Panc1 (cell line): ENCODE measurements around the gene TBRG4. TPM values are rescaled to one million over a fixed set of nuclear protein-coding genes. Genes with fewer than 3 reads are reported as not detected.

ENCODE experiments used
- ATAC-seq: fragments of 200-7000 bp; cut with Tn5 transposase; 2 replicates; pipeline ENCODE4 v1.9.1; 2020; ENCODE audit warnings: mild to moderate bottlenecking, moderate library complexity
- BruUV-seq: library from RNA; stranded (reverse); fragments of 400-500 nt; replicated peaks from 2 replicates; lab custom pipeline; 2021; lab: Mats Ljungman, UMichigan
- CTCF ChIA-PET: fragments of 300-600 bp; sonication (Branson Sonifier 250); formaldehyde crosslinking; loops from one replicate; lab custom pipeline; 2022; ENCODE audit warnings: antibody characterized with exemption; lab: Charles Lee
- POLR2A ChIA-PET: fragments of 300-600 bp; sonication (Branson Sonifier 250); formaldehyde crosslinking; loops from one replicate; lab custom pipeline; 2022; ENCODE audit warnings: antibody characterized with exemption; lab: Charles Lee
- DNase-seq: peaks from one replicate; pipeline ENCODE4 v3.0.0-alpha.2; 2010; ENCODE audit warnings: low read depth, low spot score
- H3K27ac ChIP-seq: 2 replicates; pipeline ENCODE4 v1.5.1; 2011; ENCODE audit warnings: mild to moderate bottlenecking, low read length, inconsistent platforms
- H3K27me3 ChIP-seq: fragments of 200-500 bp; sonication (Bioruptor generic); 2 replicates; pipeline ENCODE4 v1.6.0; 2014; ENCODE audit warnings: low read length, inconsistent platforms; ENCODE audit not compliant: control insufficient read depth, insufficient read depth
- H3K36me3 ChIP-seq: fragments of 200-500 bp; sonication (Bioruptor generic); 2 replicates; pipeline ENCODE4 v1.5.1; 2014; ENCODE audit warnings: inconsistent platforms, mild to moderate bottlenecking, low read length, moderate library complexity; ENCODE audit not compliant: control insufficient read depth, insufficient read depth
- H3K4me1 ChIP-seq: 2 replicates; pipeline ENCODE4 v1.5.1; 2011; ENCODE audit warnings: inconsistent platforms, mild to moderate bottlenecking, low read length, moderate library complexity; ENCODE audit not compliant: control insufficient read depth, insufficient read depth
- H3K4me3 ChIP-seq, 2 experiments: 2 replicates each; pipeline ENCODE4 v1.5.1; 2011 to 2012; ENCODE audit warnings: low read depth in 2 of 2, low read length in 2 of 2, mild to moderate bottlenecking in 2 of 2, inconsistent platforms in 1 of 2, moderate library complexity in 1 of 2
- H3K9me3 ChIP-seq: fragments of 200-500 bp; sonication (Bioruptor generic); 2 replicates; pipeline ENCODE4 v1.5.1; 2014; ENCODE audit warnings: low read depth, mild to moderate bottlenecking, inconsistent platforms, low read length, moderate library complexity; ENCODE audit not compliant: control insufficient read depth, insufficient read depth
- CTCF ChIP-seq: fragments of 450-650 bp; IDR thresholded peaks from 2 replicates; pipeline ENCODE4 v1.5.1; 2017; ENCODE audit warnings: mild to moderate bottlenecking
- POLR2AphosphoS5 ChIP-seq: IDR thresholded peaks from 2 replicates; pipeline ENCODE4 v1.6.1; 2012; ENCODE audit warnings: mild to moderate bottlenecking, low read depth, low read length, moderate library complexity
- REST ChIP-seq, 2 experiments: IDR thresholded peaks; 2 replicates each; pipeline ENCODE4 v1.6.1; 2011 to 2012; ENCODE audit warnings: low read depth in 2 of 2, control low read depth in 1 of 2, low read length in 1 of 2, mild to moderate bottlenecking in 1 of 2, moderate library complexity in 1 of 2; ENCODE audit not compliant: insufficient read depth in 1 of 2
- SIN3A ChIP-seq: IDR thresholded peaks from 2 replicates; pipeline ENCODE4 v1.6.1; 2012; ENCODE audit warnings: low read depth, mild to moderate bottlenecking, low read length, moderate library complexity, borderline replicate concordance; ENCODE audit not compliant: insufficient read depth
- TCF7L2 ChIP-seq: IDR thresholded peaks from 2 replicates; pipeline ENCODE4 v1.6.1; 2011; ENCODE audit warnings: mild to moderate bottlenecking, low read depth, low read length, inconsistent platforms
- in situ Hi-C: cut with HindIII; loops from 2 replicates; pipeline ENCODE4 v1.10.0; 2016; ENCODE audit warnings: low sequenced_read_pairs, low pct_unique_long_range_greater_than_20kb
- intact Hi-C: fragments of 100-400 bp; cut with micrococcal nuclease; formaldehyde crosslinking; loops from one replicate; pipeline ENCODE4 v1.10.0; 2022; ENCODE audit not compliant: unreplicated experiment
- total RNA-seq: library from RNA; stranded (reverse); gene quantifications from one replicate; pipeline ENCODE4 v1.2.1, GENCODE V29; 2021; ENCODE audit not compliant: unreplicated experiment

Gene TBRG4
- total RNA-seq, 1 experiment from 2014 or later, result 149 TPM

GRCh38 chr7:45075355-45075644, 36.2 kb downstream of the TBRG4 start:
- Histone ChIP-seq H3K9me3 (no peaks in the 10 kb centered on the region), H3K36me3 (peaks cover 5% of the 10 kb centered on the region; the same call in 1 of the 2 replicates), H3K4me3 (no peak overlapping the region), H3K27me3 (no peaks in the 10 kb centered on the region), H3K4me1 (no peaks in the 10 kb centered on the region), H3K27ac (no peak overlapping the region)
- intact Hi-C loops (no loop called here), in situ Hi-C loops (no loop called here)
- BruUV-seq, result no TSS peak
- no peak for TF ChIP-seq TCF7L2
- TF ChIP-seq REST (IDR thresholded peaks at IDR 0.05; ENCODE audit: insufficient read depth in 1 of 2, low read depth in 2 of 2, low read length in 1 of 2), result no peak
- TF ChIP-seq CTCF, result no peak
- no peak for TF ChIP-seq POLR2AphosphoS5
- no peak for TF ChIP-seq SIN3A
- no peak for ATAC-seq
- DNase-seq, result no peak
- POLR2A ChIA-PET, result no interaction called here
- CTCF ChIA-PET, result no interaction called here

GRCh38 chr7:45074528-45075354, 36.8 kb downstream of the TBRG4 start:
- ChIA-PET CTCF (interaction anchor here (0.5 kb wide), 1 partner anchor 76 kb away, joined by 5 read pairs; no protein-coding TSS in a partner anchor), POLR2A (no interaction called here)
- Histone ChIP-seq H3K36me3 (peaks cover 5% of the 10 kb centered on the region; the same call in 1 of the 2 replicates), H3K4me1 (no peaks in the 10 kb centered on the region), H3K9me3 (no peaks in the 10 kb centered on the region), H3K4me3 (no peak overlapping the region), H3K27ac (no peak overlapping the region), H3K27me3 (no peaks in the 10 kb centered on the region)
- DNase-seq, result no peak
- intact Hi-C loops (no loop called here), in situ Hi-C loops (no loop called here)
- no peak for ATAC-seq
- no TSS peak for BruUV-seq
- TF ChIP-seq REST (IDR thresholded peaks at IDR 0.05; ENCODE audit: insufficient read depth in 1 of 2, low read depth in 2 of 2, low read length in 1 of 2) (no peak), POLR2AphosphoS5 (no peak), SIN3A (no peak)
